HG03575 (cell line): ENCODE data around the gene OSBPL9.

Source experiments
- ATAC-seq: cut with Tn5 transposase; IDR thresholded peaks from one replicate; pipeline ENCODE4 v1.9.1; 2021; ENCODE audit not compliant: unreplicated experiment, insufficient number of reproducible peaks, low FRiP score; ENCODE audit errors: extremely low read depth

The OSBPL9 gene

DNA sequence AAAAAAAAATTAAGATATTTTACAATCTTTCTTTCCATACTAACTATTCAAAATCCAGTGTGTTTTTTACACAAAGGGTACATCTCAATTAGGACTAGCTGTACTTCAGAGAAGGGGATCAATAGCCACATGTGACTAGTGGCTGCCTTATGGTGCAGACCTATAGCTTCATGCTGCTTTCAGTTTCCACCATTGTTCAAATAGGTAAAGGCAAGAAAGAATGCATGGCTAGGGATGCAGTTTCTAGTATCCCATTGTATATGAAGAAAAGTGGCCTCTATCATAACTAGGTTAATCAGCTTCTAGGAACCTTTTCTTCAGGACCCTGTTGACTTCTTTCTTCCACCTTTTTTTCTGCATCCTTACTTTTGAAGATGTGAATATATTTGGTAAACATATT lies 35.7 kb downstream of the OSBPL9 start:
- ATAC-seq, result no peak

DNA sequence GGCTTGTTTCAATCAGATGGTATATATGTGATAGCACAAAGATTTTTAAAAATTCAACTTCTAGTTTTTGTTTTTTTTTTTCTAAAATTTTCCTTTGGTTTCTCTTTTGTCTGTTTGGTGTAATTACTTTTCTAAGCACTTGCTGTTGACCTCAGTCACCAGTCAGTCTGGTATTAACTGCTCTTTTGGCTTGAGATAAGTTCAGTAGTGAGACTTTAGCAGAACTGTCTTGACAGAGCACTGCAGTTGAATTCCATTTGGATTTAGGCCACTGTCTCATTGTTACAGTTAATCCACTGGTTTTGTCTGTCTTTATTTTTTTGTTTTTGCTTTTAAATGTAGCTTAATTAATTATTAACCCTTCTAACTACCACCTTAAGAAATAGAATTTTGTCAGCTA lies 36.2 kb downstream of the OSBPL9 start:
- ATAC-seq, result no peak

DNA sequence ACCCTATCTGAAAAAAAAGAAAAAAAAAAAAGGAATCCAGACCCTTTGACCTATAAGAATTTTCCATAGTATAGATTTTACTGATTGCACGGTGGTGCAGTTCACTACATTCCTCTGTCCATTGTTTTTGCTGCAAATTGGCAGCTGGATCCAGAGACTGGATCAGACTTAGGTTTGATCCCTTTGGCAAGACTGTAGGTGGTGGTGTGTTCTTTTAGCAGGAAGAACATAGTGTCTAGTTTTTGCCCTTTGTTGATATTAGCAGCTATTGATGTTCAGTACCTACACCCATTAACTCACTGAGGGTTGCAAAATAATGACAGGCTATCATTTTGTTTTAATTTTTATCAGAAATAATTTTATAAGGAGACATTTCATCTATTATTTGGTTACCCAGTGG lies 37.1 kb downstream of the OSBPL9 start:
- ATAC-seq, result no peak

DNA sequence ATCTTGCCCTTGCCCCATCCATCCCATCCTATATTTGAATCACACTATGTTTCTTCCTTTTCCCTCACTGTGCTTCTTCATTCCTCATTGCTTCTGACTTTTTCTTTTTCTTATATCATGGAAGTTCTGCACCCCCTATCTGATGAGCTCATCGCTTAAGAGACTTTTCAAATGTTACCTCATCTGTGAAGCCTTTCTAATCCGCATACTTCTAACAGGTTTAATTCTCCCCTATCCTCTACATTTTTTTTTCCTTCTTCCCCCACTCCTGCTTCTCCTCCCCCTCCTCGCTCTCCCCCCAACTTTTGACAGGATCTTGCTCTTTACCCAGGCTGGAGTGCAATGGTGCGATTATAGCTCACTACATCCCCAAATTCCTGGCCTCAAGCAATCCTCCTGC lies 39.5 kb downstream of the OSBPL9 start:
- no peak for ATAC-seq

DNA sequence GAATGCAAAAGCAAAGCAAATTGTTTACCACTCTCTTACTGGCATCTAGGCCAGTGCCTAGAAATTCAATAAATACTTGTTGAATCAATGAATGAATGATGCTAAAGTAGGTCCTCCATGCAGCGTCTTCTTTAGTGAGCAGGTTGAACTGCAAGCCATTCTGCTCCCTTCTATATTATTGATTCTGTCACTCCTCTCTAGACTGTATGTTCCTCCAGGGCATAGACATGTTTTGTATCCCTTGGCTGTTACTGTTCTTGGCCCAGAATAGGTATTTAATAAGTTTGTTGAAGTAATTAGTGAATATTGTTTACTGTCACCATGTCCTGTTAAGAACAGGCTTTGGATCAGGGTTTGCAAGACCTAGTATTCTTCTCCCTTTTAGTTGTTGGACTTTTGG lies 43.7 kb downstream of the OSBPL9 start:
- ATAC-seq, result no peak

DNA sequence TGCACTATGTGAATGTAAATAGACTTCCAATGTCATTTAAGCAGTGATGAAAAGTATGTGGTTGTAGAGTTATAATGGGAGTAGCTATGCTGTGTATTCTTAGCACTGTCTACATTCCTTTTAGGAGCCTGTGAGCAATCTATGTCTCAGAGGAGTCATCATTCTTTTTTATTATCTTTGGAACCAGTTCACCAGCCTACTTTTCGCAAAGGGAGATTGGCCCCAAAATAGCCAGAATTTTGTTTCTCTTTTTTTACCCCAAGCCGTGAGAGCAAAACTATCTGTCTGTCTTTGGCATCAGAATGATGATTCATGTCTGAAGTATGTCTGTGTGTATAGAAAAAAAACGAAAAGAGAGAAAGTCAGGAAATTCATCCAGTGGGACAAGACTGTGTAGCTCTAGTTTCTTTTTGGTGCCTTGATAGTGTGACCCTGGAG lies 44.2 kb downstream of the OSBPL9 start:
- no peak for ATAC-seq

DNA sequence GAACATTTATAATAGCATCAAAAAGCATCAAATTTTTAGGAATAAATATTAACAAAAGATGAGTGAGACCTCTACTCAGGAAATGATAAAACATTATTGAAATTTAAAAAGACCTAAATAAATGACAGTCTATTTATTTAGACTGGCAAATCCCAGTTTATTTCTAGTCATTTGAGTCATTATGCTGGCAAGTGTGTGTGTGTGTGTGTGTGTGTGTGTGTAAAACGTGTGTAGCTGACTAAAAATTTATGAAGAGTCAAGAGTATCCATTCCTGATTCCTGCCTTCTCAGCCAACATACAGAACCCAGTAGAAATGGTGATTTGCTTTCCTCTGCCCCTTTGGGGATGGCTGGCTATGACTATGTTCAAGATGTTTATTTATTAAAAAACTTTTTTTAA lies 46.2 kb downstream of the OSBPL9 start:
- ATAC-seq, result no peak

DNA sequence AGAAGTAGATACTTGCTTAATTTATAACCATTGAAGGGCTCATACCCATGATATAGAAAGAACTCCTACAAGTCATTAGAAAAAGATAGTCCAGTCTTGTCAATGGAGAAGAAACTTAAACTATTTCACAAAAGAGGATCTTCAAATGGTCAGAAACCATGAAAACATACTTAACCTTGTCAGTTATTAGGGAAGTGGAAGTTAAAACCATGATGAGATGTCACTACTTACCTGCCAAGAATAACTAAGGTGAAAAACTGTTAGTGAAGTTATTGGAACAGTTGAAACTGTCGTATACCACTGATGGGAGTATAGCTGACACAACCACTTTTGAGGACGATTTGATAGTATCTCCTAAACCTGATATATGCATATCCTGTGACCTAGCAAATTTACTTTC lies 46.8 kb downstream of the OSBPL9 start:
- ATAC-seq, result no peak

DNA sequence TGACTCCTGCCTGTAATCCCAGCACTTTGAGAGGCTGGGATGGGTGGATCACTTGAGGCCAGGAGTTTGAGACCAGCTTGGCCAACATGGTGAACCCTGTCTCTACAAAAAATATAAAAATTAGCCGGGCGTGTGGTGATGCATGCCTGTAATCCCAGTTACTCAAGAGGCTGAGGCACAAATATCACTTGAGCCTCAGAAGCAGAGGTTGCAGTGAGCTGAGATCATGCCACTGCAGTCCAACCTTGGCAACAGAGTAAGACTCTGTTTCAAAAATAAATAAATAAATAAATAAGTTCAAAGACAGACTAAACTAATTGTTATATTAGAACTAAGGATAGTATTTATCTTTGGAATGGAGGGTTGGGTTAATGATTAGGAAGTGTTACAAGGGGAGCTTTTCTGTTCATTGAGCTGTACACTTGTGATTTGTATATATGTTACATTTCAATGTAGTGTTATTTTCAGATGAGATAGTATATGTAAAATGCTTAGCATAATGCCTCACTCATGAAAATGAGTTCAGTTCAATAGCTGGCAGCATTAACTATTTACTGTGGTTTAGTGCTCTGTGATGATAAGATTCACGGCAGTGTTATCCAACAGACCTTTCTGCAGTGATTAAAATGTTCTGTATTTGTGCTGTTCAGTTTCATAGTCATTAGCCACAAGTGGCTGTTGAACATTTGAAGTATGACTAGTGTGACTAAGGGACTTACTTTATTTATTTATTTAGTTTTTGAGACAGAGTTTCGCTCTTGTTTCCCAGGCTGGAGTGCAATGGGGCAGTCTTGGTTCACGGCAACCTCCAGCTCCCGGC lies 47.7 kb downstream of the OSBPL9 start:
- ATAC-seq, result no peak

DNA sequence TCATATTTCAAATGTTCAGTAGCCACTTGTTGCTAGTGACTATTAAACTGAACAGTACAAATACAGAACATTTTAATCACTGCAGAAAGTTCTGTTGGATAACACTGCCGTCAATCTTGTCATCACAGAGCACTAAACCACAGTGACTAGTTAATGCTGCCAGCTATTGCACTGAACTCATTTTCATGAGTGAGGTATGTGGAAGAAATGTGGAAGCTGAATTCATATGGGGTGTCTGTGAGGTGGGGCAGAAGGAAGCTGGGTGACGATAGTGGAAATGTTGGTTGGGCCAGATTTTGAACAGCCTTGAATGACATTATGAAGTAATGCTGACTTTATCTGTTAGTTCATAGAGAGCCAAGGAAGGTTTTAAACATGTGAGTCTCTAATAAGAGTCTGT lies 49.6 kb downstream of the OSBPL9 start:
- ATAC-seq, result no peak

DNA sequence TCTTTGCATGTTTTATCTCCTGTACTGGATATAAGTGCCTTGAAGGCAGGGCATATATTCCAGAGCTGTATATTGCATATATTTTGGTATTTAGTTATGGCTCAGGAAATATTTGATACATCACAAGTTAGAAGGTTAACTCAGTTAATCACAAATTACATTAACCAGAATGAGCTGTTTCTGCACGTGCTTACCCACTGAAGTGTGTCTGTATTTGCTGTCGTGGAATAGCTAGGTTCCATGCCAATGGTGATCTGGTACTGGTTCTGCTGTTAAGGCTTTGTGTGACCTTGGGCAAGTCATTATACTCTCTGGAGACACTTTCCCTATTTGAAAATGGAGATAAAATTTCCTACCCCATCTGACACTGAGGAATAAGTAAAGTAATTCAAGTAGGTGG lies 50.7 kb downstream of the OSBPL9 start:
- ATAC-seq, result no peak

DNA sequence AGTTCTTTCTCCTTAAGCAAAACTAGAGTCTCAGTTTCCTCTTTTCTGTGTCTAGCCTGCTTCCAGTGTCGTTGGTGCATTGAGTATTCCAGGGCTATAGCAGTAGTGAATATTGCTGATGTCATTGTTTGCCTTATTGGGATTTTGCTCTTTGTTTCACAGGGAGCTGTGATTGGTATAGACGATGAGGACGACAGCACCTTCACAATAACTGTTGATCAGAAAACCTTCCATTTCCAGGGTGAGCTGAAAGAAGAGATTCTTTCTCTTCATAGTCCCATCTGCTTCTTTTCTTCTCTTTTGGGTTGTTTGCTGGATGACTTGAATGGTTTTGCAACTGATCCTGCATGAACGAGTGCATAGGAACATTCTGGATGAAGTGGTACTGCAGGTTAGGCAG lies 52.4 kb downstream of the OSBPL9 start:
- no peak for ATAC-seq

DNA sequence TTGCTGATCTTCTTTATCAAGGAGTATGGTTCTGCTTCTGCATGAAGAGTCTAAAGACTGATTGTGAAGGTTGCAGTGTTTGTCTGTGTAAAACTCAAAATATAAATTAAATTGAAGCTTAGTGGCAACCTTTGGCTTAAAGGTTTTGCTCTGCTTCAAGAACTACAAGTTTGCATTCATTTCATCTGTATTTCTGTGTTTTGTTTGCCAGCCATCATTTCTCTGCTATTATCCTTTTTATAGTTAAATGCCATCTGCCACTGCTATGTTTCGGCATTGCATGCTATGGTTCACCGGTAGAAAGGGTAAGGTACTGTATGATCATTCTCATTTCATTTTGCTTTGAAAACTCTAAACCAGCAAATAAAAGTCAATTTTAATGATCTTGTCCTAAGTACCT lies 52.9 kb downstream of the OSBPL9 start:
- no peak for ATAC-seq

DNA sequence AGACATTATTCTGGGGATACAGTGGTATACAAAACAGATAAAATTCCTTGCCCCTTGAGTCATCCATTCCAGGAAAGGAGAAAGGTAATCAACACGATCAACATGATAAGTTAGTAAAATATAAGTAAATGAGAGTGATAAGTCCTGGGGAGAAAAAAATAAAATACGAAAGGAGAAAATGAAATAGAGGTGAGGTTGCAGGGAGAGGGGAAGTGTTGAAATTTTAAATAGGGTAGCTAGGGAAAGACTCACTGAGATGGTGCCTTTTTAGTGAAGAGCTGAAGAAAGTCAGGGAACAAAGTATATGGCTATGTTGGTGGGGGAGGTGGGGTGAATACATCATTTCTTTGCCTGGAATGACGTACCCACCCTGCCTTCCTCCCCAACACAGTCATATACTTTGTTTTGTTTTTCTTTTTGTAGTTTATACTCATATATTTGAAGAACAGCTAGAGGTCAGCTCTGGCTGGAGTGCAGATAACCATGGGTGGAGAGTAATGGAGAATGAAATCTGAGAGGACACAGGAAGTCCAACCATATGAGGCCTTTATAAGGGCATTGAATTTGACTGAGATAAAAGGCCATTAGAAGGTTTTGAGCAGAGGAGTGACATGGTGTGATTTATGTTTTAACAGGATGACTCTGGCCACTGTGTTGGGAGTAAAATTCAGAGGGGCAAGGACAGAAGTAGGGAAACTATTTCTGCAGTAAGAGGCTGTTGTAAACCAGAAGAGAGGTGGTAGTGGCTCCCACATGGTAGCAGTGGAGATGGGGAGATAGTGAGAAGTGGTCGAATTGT lies 54.8 kb downstream of the OSBPL9 start:
- ATAC-seq, result no peak

DNA sequence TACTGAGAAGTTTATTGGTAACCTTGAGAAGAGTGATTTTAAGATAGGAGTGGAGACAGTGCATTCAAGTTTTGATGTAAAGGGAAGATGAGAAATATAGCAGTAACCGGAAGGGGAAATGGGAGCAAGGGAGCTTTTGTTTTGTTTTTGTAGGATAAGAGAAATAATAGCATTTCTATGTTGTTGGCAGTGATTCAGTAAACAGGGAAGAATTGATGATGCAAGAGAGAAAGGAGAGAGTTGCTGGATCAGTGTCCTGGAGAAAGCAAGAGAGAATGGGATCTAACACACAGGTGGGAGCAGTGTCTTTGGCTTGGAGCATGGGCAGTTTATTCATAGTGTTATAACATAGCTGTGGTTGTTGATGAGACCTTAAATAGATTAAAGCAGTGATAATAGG lies 56.4 kb downstream of the OSBPL9 start:
- no peak for ATAC-seq

DNA sequence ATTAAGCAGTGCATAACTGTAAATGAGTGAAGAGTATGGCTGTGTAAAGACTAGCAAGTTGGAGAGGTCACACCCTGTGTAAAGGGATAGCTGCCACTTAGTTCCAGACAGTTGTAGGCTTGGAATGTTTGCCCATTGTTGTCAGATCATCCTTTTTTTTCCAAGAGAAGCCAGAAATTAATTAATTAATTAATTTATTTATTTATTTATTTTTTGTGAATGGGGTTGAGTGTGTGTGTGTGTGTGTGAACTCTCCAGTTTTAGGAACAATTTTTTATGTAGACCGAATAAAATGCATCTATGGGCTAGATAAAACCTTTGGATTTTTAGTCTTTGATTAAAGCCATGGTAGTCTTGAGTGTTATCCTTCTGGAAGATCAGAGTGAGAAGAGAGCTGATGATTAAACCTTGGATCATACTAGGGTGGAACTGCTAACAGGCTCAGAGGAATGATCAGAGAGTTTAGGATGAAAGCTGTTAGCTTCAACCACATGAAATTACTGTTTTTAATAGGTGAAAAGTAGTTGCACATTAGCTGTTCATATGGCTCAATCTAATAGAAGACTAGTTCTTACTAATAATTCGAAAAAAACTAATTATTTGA lies 58.4 kb downstream of the OSBPL9 start:
- ATAC-seq, result no peak

DNA sequence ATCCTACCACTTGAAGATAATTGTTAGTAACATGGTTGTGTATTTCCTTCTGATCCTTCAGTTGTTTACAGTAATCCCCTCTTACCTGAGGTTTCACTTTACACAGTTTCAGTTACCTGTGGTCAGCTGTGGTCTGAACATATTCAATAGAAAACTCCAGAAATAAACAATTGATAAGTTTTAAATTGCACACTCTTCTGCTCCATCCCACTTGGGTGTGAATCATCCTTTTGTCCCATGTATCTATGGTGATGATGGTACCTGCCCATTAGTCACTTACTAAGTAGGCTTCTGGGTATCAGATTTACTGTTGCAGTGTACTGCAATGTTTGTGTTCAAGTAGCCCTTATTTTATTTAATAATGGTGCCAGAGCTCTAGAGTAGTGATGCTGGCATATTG lies 62.5 kb downstream of the OSBPL9 start:
- no peak for ATAC-seq

DNA sequence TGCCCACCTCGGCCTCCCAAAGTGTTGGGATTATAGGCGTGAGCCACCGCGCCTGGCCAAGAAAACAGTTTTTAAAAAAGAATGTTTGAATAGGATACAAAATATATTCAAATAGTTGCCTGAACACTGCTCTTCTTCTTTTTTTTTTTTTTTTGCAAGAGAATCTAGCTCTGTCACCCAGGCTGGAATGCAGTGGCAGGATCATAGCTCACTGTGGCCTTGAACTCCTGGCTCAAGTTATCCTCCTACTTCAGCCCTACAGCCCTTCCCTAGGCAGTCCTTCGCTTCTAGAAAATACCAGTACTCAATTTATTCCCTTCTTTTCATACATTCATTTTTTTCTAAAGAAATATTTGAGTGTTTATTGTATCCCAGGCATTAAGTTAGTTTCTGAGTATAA lies 67.9 kb downstream of the OSBPL9 start:
- ATAC-seq, result no peak

DNA sequence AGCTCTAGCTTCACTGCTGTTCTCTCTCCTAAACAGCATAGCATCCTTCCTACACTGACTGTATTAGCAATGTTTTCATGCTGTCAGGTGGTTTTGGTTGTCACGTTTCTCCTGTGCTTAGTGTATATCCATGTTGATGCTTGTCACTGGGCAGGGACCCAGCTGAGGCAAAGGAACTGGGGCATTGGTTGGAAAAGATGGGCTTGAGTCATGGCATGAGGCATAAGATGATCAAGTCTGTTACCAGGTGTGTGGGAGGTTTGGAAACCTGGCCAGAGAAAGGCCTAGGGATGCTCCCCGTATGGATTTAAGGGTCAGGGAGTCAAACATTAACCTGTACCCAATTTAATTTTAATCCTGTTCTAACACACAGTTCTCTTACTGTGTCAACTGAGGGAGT lies 69.6 kb downstream of the OSBPL9 start:
- ATAC-seq, result no peak

DNA sequence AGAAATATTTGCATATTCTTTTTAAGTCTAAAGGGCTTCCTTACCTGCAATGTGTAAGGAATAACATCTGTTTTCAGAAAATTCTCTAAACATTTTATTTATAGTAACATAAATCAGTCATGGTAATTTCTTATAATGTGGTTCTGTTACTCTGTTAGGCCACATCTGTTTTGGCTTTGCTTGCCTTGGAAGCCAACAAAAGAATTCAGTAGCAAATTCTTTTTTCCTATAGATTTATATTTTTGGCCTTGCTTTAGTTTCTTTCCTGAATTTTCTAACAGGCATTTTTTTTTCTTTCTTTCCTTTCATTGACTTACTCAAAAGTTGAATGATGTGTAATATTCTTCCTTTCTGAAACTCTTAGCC lies 72.2 kb downstream of the OSBPL9 start:
- no peak for ATAC-seq
